ENCODE results near the gene PTPRE.
A peak's percentile ranks its signal among the peaks of the same experiment; 100 is the strongest.

Gene PTPRE

GRCh38 chr10:128032466-128032865, 125.6 kb downstream of the PTPRE start:
- H3K4me3 ChIP-seq (IDR thresholded peaks at IDR 0.05; ENCODE audit: insufficient read depth, low read depth, low read length): no peak overlapping the region

GRCh38 chr10:128035557-128035973, 128.7 kb downstream of the PTPRE start:
- TF ChIP-seq, protein P1, sequence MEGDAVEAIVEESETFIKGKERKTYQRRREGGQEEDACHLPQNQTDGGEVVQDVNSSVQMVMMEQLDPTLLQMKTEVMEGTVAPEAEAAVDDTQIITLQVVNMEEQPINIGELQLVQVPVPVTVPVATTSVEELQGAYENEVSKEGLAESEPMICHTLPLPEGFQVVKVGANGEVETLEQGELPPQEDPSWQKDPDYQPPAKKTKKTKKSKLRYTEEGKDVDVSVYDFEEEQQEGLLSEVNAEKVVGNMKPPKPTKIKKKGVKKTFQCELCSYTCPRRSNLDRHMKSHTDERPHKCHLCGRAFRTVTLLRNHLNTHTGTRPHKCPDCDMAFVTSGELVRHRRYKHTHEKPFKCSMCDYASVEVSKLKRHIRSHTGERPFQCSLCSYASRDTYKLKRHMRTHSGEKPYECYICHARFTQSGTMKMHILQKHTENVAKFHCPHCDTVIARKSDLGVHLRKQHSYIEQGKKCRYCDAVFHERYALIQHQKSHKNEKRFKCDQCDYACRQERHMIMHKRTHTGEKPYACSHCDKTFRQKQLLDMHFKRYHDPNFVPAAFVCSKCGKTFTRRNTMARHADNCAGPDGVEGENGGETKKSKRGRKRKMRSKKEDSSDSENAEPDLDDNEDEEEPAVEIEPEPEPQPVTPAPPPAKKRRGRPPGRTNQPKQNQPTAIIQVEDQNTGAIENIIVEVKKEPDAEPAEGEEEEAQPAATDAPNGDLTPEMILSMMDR (conservative IDR thresholded peaks at IDR 0.05; ENCODE audit: low read depth, low read length): peak; percentile 62
- Histone ChIP-seq H3K36me3 (ENCODE audit: insufficient read depth) (no peaks in the 10 kb centered on the region), H3K27ac (no peak overlapping the region), H3K4me3 (IDR thresholded peaks at IDR 0.05; ENCODE audit: insufficient read depth, low read depth, low read length) (no peak overlapping the region), H3K4me2 (no peak overlapping the region), H3K4me1 (ENCODE audit: low read depth, poor library complexity, severe bottlenecking) (no peaks in the 10 kb centered on the region), H3K9ac (no peak overlapping the region), H4K20me1 (ENCODE audit: insufficient read depth) (no peaks in the 10 kb centered on the region), H3K79me2 (ENCODE audit: insufficient read depth, low read depth) (no peaks in the 10 kb centered on the region), H3K27me3 (ENCODE audit: insufficient read depth, low read depth) (no peaks in the 10 kb centered on the region), H2AFZ (ENCODE audit: low read depth) (no peak overlapping the region)

More at GRCh38 chr10:128032466-128032865, 125.6 kb downstream of the PTPRE start:
- Histone ChIP-seq H4K20me1 (ENCODE audit: insufficient read depth) (no peaks in the 10 kb centered on the region), H3K27ac (no peak overlapping the region), H3K4me1 (ENCODE audit: low read depth, poor library complexity, severe bottlenecking) (peaks cover 5% of the 10 kb centered on the region), H3K36me3 (ENCODE audit: insufficient read depth) (no peaks in the 10 kb centered on the region), H3K4me2 (no peak overlapping the region), H3K27me3 (ENCODE audit: insufficient read depth, low read depth) (no peaks in the 10 kb centered on the region), H2AFZ (ENCODE audit: low read depth) (no peak overlapping the region), H3K79me2 (ENCODE audit: insufficient read depth, low read depth) (no peaks in the 10 kb centered on the region), H3K9ac (no peak overlapping the region)
- TF ChIP-seq, protein P1 (conservative IDR thresholded peaks at IDR 0.05; ENCODE audit: low read depth, low read length): no peak

DNA sequence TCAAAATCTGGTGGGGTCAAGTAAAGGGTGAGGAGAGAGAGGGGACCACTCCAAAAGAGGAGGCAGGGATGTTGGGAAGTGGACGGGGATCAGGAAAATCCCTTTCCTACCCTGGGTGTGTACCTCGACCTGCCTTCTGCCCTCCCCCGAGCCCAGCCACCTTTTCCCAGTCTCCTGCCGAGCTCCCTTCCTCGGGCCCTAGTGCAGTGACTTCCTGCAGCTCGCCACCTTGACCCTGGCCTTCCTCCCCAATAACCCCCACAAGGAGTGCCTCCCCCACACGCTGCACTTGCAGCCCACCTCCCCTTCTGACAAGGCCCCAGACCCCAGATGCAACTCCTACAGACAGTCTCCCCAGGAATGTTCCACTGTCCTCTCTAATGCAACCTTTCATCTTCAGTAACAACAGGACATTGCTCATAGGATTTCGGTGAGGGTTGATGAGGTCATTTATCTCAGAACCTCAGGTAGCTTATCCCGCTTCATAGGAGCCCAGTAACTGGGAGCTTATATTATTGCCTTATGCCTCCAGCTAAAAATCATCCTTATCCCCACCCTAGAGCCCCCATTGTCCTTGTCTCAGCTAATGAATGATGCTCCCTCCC, 129.2 kb downstream of the PTPRE start:
- Histone ChIP-seq H3K27ac (no peak overlapping the region), H3K4me3 (IDR thresholded peaks at IDR 0.05; ENCODE audit: insufficient read depth, low read depth, low read length) (no peak overlapping the region), H4K20me1 (ENCODE audit: insufficient read depth) (no peaks in the 10 kb centered on the region), H3K79me2 (ENCODE audit: insufficient read depth, low read depth) (no peaks in the 10 kb centered on the region), H3K27me3 (ENCODE audit: insufficient read depth, low read depth) (no peaks in the 10 kb centered on the region), H3K4me2 (no peak overlapping the region), H3K4me1 (ENCODE audit: low read depth, poor library complexity, severe bottlenecking) (no peaks in the 10 kb centered on the region), H3K9ac (no peak overlapping the region), H3K36me3 (ENCODE audit: insufficient read depth) (no peaks in the 10 kb centered on the region), H2AFZ (ENCODE audit: low read depth) (no peak overlapping the region)
- TF ChIP-seq, protein P1 (conservative IDR thresholded peaks at IDR 0.05; ENCODE audit: low read depth, low read length): no peak

DNA sequence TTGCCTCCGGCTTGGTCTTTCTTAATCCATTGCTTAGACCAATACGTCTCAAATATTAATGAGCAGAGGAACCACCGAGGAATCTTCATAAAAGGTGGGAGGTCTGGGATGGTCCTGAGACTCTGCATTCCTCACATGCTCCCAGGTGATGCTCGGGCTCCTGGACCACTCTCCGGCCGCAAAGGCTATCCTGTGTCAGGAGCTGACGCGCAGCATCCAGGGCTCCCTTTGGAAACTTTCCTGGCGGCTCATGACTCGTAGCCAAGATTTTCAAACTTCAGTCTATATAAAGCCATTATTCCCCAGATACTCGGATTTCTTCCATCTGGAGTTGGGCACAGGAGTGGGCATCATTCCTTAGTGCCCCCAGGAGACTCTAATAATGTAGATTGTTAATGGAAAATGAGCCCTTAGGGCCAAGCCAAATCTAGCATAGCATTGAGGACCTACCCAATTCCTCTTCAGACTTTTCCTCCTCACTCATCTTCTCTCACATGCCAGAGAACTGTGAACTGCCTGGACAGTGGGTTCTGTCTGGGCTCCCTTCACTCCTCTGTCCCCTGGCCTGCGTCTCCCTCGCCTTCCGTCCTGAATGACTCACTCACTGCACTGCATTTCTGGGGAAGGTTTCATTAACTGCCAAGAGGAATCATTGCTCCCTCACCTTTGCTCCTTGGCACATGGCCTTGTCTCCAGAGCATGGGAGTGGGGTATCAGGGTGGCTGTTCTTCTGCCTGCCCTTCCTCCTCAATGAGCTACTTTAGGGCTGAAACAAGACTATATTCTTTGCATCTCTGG, 130.0 kb downstream of the PTPRE start:
- Histone ChIP-seq H2AFZ (ENCODE audit: low read depth) (no peak overlapping the region), H3K9ac (no peak overlapping the region), H3K27me3 (ENCODE audit: insufficient read depth, low read depth) (no peaks in the 10 kb centered on the region), H3K4me3 (IDR thresholded peaks at IDR 0.05; ENCODE audit: insufficient read depth, low read depth, low read length) (no peak overlapping the region), H3K36me3 (ENCODE audit: insufficient read depth) (no peaks in the 10 kb centered on the region), H3K4me1 (ENCODE audit: low read depth, poor library complexity, severe bottlenecking) (no peaks in the 10 kb centered on the region), H4K20me1 (ENCODE audit: insufficient read depth) (no peaks in the 10 kb centered on the region), H3K79me2 (ENCODE audit: insufficient read depth, low read depth) (no peaks in the 10 kb centered on the region), H3K4me2 (no peak overlapping the region), H3K27ac (no peak overlapping the region)
- TF ChIP-seq, protein P1 (conservative IDR thresholded peaks at IDR 0.05; ENCODE audit: low read depth, low read length): no peak

Measured in KMS-11 (cell line).